ENCODE data around the gene MTRFR. TPM values are rescaled to one million over a fixed set of nuclear protein-coding genes. Genes with fewer than 3 reads are reported as not detected.
A peak's percentile ranks its signal among the peaks of the same experiment; 100 is the strongest.

Gene MTRFR
- total RNA-seq, 4 donors from 2014 or later: 6.4 to 17.1 (median 8.2) TPM

DNA sequence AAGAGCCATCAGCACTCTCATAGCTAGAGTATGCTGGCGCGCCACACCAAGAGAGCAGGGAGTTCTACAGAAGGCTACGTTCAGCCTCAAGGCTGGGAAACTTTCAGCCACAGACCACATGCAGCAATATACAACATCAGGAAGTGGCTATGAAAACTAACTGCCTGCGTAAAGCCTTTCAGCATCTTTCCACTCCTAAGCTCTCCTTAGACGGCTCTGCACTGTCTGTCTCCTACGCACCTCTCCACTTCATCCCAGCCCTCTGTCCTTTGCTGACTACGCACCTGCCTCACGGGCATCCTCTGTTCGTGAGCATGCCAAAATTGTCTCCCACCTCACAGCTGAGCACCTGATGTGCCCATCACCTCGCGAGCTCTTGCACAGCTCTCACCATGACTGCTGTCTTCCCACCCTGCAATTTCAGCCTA lies 10.0 kb upstream of the MTRFR start:
- Histone ChIP-seq H3K4me1 (no peaks in the 10 kb centered on the region), H3K9me3 (no peaks in the 10 kb centered on the region), H3K4me3 (no peak overlapping the region), H3K27ac (no peak overlapping the region), H3K36me3 (peaks cover 19% of the 10 kb centered on the region), H3K27me3 (no peaks in the 10 kb centered on the region)
- TF ChIP-seq POLR2AphosphoS5 (IDR thresholded peaks at IDR 0.05): no peak
- TF ChIP-seq POLR2A (IDR thresholded peaks at IDR 0.05): no peak
- 81% methylated on average over 11 of the region's 11 CpGs for WGBS
- no peak for DNase-seq (ENCODE audit: low spot score in 2 of 2)

DNA sequence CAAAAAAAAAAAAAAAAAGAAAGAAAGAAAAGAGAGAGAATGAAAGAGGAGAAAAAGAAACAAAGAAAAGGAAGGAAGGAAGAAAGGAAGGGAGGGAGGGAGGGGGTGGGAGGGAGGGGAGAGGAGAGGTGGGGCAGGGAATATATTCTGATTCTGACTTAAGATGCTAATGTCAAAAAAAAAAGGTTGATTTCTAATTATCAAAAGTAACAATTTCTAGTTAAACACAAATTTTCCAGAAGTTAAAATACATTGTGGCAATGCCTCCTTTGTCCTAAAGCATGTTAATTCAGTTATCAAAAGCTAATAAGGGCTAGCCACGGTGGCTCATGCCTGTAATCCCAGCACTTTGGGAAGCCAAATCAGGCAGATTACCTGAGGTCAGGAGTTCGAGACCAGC lies 7.8 kb upstream of the MTRFR start:
- TF ChIP-seq, protein P1, sequence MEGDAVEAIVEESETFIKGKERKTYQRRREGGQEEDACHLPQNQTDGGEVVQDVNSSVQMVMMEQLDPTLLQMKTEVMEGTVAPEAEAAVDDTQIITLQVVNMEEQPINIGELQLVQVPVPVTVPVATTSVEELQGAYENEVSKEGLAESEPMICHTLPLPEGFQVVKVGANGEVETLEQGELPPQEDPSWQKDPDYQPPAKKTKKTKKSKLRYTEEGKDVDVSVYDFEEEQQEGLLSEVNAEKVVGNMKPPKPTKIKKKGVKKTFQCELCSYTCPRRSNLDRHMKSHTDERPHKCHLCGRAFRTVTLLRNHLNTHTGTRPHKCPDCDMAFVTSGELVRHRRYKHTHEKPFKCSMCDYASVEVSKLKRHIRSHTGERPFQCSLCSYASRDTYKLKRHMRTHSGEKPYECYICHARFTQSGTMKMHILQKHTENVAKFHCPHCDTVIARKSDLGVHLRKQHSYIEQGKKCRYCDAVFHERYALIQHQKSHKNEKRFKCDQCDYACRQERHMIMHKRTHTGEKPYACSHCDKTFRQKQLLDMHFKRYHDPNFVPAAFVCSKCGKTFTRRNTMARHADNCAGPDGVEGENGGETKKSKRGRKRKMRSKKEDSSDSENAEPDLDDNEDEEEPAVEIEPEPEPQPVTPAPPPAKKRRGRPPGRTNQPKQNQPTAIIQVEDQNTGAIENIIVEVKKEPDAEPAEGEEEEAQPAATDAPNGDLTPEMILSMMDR (IDR thresholded peaks at IDR 0.05): no peak
- TF ChIP-seq EP300 (IDR thresholded peaks at IDR 0.05): no peak
- no peak for TF ChIP-seq POLR2AphosphoS5 (IDR thresholded peaks at IDR 0.05)
- TF ChIP-seq POLR2A (IDR thresholded peaks at IDR 0.05): no peak
- WGBS: 91% methylated on average over 2 of the region's 2 CpGs
- H3K27me3 ChIP-seq: no peaks in the 10 kb centered on the region
- H3K4me1 ChIP-seq: no peaks in the 10 kb centered on the region
- H3K4me3 ChIP-seq: no peak overlapping the region
- peaks cover 13% of the 10 kb centered on the region for H3K36me3 ChIP-seq
- no peak overlapping the region for H3K27ac ChIP-seq
- no peaks in the 10 kb centered on the region for H3K9me3 ChIP-seq
- no peak for DNase-seq (ENCODE audit: low spot score in 2 of 2)

DNA sequence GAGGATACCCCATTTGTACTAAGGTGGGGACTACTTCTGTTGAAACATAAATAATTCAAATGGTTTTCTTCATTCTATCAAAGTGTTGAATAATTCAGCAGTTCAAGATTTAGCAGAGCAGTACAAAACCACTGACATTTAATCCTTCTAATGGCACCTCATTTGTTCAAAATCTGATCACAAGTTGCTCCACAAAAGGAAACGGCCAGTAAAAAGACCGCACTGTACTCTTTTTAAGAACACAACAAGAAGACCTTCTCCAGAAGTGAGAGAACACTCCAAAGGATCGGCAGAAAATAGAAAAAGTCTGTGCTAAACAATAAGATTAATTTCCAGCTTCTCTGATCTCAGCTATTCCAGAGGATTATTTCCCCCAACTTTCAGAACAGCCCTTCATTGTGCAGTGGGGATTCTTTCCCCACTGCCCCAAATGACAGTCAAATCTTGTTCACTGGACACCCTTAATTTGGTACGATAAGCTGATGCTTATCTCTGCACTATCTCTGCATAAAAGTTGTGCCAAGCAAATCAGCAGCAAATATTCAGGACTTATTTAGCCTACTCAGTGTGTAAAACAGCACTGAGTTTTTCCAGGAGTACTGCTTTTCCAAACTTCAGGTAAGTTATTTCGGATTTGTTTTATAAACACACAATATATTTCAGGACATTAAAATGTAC lies 5.5 kb upstream of the MTRFR start:
- Histone ChIP-seq H3K9me3 (no peaks in the 10 kb centered on the region), H3K27me3 (no peaks in the 10 kb centered on the region), H3K4me1 (peaks cover 10% of the 10 kb centered on the region), H3K27ac (no peak overlapping the region), H3K36me3 (peaks cover under 1% of the 10 kb centered on the region), H3K4me3 (no peak overlapping the region)
- WGBS: 61% methylated on average over 5 of the region's 5 CpGs
- TF ChIP-seq POLR2A (IDR thresholded peaks at IDR 0.05) (no peak), POLR2AphosphoS5 (IDR thresholded peaks at IDR 0.05) (no peak), EP300 (IDR thresholded peaks at IDR 0.05) (no peak)
- TF ChIP-seq, protein P1 (IDR thresholded peaks at IDR 0.05): no peak
- no peak for DNase-seq (ENCODE audit: low spot score in 2 of 2)

DNA sequence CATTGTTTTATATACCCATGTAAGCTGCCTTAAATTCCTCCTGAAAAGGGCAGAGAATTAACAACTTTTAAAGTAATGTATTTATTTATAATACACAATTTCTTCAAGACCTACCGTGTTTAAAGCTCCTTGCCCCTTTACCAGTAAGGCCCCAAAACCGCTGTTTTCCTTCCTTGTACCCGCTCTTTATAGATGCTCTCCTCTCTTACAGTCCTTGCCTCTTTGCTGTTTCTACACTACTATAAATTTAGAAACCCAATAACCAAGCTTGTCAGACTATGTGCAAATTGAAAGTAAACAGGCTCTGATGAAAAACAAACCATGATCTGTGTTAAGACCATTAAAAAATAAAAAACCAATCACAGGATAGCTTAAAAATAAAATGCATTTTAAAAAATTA lies 4.2 kb upstream of the MTRFR start:
- Histone ChIP-seq H3K36me3 (no peaks in the 10 kb centered on the region), H3K27me3 (no peaks in the 10 kb centered on the region), H3K4me3 (no peak overlapping the region), H3K27ac (no peak overlapping the region), H3K9me3 (no peaks in the 10 kb centered on the region), H3K4me1 (peaks cover 14% of the 10 kb centered on the region)
- 88% methylated on average over 3 of the region's 3 CpGs for WGBS
- no peak for TF ChIP-seq EP300 (IDR thresholded peaks at IDR 0.05)
- TF ChIP-seq, protein P1 (IDR thresholded peaks at IDR 0.05): no peak
- DNase-seq (ENCODE audit: low spot score in 2 of 2): no peak

DNA sequence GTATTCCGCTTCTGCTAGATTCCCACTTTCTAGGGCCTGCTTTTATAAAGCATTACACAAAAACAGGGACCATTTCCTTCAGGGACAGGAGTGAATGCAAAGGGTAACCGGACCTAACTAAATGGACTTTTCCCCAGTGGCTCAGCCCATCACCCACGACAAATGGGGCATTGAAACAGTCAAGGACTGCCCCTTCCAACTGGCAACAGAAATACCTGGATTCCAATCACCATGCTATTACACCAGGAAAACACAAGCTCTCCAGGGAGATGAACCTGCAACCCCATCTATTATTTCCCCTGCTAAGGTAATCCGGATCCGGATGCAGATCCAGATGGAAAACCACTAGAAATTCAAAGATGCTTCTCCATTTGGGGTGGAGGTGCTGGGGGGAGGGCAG lies 1.3 kb upstream of the MTRFR start:
- Histone ChIP-seq H3K9me3 (no peaks in the 10 kb centered on the region), H3K4me1 (peaks cover 28% of the 10 kb centered on the region), H3K36me3 (no peaks in the 10 kb centered on the region), H3K27ac (no peak overlapping the region), H3K4me3 (peak overlapping the region; percentile 77), H3K27me3 (no peaks in the 10 kb centered on the region)
- no peak for DNase-seq (ENCODE audit: low spot score in 2 of 2)
- 29% methylated on average over 5 of the region's 5 CpGs for WGBS
- TF ChIP-seq POLR2AphosphoS5 (IDR thresholded peaks at IDR 0.05) (no peak), POLR2A (IDR thresholded peaks at IDR 0.05) (no peak), EP300 (IDR thresholded peaks at IDR 0.05) (no peak)
- TF ChIP-seq, protein P1 (IDR thresholded peaks at IDR 0.05): no peak

DNA sequence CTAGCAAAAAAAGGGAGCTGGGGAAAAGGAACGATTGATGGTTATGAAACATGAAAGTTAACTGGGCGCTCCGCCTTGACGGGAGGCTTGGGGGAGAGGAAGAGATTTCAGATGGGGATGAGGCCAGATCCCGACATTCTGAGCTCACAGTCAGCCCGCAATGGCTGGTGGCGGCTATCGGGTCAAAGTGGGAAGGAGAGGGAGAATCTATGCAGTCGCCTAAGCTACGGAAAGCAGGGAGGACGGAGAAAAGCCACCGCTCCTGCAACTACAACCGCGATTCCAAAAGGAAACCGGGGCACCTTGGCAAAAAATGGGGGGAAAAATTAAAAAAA lies 797 bp upstream of the MTRFR start:
- Histone ChIP-seq H3K9me3 (no peaks in the 10 kb centered on the region), H3K4me1 (peaks cover 28% of the 10 kb centered on the region), H3K27ac (peak overlapping the region; percentile 29), H3K27me3 (no peaks in the 10 kb centered on the region), H3K36me3 (no peaks in the 10 kb centered on the region), H3K4me3 (peak overlapping the region; percentile 77)
- no peak for DNase-seq (ENCODE audit: low spot score in 2 of 2)
- TF ChIP-seq POLR2AphosphoS5 (IDR thresholded peaks at IDR 0.05): no peak
- WGBS: under 1% methylated on average over 15 of the region's 15 CpGs

Measured in suprapubic skin (tissue), 4 donors.